Measurements from ENCODE around the gene ANKRD16.

- TF ChIP-seq, protein P1, sequence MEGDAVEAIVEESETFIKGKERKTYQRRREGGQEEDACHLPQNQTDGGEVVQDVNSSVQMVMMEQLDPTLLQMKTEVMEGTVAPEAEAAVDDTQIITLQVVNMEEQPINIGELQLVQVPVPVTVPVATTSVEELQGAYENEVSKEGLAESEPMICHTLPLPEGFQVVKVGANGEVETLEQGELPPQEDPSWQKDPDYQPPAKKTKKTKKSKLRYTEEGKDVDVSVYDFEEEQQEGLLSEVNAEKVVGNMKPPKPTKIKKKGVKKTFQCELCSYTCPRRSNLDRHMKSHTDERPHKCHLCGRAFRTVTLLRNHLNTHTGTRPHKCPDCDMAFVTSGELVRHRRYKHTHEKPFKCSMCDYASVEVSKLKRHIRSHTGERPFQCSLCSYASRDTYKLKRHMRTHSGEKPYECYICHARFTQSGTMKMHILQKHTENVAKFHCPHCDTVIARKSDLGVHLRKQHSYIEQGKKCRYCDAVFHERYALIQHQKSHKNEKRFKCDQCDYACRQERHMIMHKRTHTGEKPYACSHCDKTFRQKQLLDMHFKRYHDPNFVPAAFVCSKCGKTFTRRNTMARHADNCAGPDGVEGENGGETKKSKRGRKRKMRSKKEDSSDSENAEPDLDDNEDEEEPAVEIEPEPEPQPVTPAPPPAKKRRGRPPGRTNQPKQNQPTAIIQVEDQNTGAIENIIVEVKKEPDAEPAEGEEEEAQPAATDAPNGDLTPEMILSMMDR (IDR thresholded peaks at IDR 0.05): no peak
- TF ChIP-seq POLR2A (IDR thresholded peaks at IDR 0.05) (no peak), EP300 (IDR thresholded peaks at IDR 0.05) (no peak)
These were observed 44.3 kb upstream of the ANKRD16 start for GRCh38 chr10:5933909-5934546.
